RKO (cell line): ENCODE results near the gene DRC7.
"Not testable (repeated sequence)": the region's sequence is repeated elsewhere in the genome, so short reads cannot be mapped to it uniquely, and the experiment has no call there.

Source experiments
- DNase-seq: peaks from one replicate; pipeline ENCODE4 v3.0.0-alpha.2; 2016; ENCODE audit warnings: low spot score

DRC7 gene

DNA sequence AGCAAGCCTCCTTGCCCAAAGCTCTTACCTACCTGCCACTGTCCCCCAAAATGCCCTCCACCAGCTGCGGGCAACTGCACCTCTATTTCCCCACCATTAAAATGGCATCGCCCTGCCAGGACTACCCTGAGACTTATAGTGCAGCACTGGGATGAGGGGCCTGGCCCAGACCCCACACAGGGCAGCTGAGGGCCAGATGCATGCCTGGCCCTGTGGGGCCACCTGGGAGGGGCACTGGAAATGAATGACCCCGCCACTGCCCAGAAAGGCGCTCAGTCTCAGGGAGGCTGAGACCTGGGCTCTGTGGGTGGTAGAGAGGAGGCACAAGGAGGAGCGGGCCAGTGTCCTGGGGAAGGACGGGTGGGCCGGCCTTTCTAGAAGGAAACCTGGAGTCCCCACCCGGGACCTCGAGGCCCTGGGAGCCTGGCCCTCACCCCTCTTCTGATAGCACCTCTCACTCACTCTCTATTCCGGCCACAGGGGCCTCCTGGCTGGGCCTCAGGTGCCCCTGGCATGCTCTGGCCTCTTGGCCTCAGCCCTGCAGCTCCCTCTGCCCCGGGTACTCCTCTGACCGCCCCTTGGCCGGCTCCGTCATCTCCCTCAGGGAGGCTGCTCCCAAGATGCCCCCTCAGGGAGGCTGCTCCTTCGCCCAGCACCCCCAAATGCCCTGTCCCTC lies 67.9 kb downstream of the DRC7 start:
- no peak for DNase-seq

DNA sequence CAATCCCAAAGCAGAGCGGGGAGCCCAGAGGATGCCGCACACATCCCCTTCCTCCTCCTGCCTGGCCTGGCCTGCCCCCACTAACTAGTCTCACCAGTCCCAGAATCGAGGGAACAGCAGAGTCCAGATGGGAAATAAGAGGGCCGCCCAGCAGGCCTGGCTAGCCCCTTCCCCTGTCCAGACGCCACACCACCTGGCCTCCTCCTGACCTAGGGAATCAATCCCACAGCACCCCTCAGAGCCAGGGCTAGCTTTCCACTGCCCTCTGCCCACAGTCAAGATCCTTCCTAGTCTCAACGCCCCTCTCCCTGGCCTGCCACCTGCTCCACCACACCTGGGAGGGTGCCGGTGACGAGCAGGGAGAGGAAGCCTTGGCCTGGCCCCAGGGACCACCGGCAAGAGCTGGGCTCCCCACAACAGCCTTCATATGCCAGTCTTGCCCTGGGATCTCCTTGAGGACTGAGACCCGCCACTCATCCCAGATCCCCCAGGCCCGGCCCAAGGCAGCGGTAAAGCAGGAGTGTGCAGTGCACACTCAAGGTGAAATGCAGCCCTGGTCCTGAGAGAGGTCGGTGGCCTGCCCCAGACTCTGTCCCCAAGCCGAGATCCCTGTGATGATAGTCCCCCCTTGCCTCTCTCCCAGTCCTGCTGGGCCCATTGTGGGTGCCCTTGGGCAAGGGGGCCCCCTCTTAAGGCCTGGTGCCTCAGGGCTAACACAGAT lies 68.8 kb downstream of the DRC7 start:
- no peak for DNase-seq

DNA sequence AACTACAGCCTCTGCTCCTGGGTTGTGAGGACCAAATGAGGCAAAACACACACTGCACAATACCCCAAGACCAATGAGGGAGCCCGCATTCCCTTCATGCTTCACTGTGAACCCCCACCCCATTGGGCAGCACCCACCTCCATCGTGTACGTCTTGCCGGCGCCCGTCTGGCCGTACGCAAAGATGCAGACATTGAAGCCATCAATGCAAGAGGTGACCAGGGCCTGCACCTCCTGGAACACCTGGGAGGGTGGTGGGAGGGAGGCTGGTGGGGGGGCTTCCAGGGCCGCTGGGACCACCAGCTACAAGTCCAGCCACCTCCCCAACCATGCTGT lies 69.4 kb downstream of the DRC7 start:
- no peak for DNase-seq

DNA sequence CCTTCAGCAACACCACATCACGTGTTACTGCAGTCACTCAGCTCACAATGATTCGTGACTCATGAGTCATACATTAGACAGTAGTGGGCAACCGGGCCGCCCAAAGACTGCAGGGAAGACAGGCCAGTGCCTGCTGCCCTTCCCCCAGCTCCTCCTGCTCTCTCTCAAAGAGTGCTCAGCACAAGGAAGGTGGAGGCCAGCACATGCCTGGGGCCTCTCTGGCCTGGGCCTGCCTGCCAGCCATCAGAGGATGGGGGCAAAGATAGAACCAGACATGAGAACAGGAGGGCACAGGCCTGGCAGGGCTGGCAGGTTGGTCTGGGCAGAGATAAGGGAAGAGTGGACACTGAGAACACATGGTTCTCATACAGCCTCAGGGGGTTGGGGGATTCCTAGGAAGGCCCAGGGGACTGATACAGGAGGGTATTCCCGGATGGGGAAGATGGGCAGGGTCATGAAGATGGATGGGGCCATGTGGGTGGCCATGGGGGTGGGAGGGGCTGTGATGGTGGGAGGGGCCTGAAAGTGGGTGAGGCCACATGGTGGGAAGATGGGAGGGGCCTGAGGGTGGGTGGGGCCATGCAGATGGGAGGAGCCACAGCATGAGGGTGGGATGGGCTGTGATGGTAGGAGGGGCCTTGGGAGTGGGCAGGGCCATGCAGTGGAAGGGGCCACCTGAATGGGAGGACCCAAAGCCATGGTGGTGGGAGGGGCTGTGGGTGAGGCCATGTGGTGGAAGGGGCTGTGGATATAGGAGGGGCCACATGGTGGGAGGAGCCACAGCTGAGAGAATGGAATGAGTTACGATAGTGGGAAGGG lies 69.9 kb downstream of the DRC7 start:
- DNase-seq: peak; percentile 89

DNA sequence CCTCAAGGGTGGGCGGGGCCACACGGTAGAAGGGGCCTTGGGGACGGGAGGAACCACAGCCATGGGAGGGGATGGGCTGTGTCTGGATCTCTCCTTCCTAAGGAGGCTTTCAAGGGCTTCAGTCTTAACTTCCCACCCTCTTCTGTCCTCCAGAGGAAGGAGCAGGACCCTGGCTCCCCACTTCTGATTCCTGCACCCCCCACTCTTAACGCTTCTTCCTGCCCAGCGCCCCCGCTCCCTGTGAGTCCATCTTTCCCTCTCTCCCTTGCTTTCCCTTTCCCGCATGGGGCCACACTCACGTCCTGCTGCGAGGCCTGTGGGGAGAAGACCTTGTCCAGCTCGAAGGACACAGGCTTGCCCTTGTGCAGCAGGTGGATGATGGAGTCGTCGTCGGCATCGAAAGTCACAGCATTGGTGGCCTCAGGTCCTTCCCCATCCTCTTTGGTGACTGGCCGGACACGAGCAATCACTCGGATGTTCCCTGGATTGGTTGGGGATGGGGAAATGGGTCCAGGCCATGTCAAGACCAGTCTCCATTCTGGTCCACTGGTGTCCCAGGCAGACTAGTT lies 70.6 kb downstream of the DRC7 start:
- DNase-seq: no peak

DNA sequence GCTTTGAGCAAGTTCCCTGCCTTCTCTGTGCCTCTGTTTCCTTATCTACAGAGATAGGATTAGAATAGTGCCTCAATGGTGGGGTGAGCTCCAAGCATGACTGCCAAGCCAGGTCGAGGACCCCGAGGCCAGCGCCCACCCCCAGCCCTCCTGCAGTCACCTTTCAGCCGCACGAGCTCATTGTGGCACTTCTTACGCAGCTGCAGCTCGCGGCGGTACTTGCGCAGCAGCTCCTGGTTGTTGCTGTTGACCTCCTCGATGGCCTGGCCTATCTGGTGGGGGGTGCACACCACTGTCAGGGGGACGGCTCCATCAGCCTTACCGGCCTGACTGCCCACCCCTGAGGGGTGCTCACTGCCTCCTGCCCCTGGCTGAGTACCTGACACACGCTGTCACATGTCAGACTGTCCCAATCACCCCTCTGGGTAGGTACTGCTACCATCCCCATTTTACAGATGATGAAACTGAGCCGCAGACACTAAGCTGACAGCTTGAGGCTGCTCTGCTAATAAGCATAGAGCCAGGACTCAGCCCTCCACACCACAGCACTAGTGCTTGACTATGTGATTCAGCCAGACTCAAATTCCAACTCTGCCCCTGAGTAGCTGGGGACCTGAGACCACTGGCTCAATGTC lies 72.2 kb downstream of the DRC7 start:
- no peak for DNase-seq

DNA sequence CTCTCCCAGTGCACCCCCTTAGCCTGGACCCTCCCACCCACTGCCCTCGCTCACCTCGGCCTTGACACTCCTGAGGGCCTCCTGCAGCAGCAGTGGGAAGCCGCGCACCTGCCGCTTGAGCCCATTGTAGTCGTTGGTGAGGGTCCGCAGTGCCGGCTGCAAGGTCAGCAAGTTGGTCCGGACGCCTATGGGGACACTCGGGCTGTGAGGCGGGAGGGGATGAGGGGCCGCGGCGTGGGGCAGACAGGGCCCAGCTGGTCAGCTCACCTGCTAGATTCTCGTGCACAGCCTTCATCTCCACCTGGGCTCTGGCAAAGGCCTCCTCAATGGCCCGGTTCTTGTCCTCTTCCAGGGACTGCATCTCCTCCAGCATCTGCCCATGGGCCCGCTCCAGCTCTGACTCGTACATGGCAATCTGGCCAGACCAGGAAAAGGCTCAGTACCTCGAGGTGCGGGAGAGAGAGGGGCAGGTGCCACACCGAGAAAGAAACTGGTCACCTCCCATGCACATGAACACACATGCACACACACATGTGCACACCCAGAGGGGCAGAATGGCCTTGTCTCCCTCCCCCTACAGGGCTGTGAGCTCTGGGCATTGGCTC lies 75.0 kb downstream of the DRC7 start:
- no peak for DNase-seq

DNA sequence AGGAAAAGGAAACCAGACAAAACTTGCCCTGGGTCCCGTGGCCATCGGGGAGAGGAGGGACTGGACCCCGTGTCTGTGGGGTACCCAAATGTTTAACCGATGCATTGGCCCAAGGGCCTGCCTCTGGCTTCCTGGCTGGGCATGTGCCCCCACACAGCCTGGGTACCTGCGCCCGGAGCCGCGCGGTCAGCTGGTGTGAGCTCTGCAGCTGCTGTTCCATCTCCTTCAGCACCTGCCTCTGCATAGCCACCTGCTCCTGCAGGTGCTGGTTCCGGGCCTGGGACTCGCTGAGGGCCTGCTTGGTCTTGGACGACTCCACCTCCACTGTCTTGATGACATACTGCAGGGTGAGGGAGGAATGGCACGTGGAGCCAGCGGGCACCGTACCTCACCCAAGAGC lies 75.8 kb downstream of the DRC7 start:
- DNase-seq: no peak

DNA sequence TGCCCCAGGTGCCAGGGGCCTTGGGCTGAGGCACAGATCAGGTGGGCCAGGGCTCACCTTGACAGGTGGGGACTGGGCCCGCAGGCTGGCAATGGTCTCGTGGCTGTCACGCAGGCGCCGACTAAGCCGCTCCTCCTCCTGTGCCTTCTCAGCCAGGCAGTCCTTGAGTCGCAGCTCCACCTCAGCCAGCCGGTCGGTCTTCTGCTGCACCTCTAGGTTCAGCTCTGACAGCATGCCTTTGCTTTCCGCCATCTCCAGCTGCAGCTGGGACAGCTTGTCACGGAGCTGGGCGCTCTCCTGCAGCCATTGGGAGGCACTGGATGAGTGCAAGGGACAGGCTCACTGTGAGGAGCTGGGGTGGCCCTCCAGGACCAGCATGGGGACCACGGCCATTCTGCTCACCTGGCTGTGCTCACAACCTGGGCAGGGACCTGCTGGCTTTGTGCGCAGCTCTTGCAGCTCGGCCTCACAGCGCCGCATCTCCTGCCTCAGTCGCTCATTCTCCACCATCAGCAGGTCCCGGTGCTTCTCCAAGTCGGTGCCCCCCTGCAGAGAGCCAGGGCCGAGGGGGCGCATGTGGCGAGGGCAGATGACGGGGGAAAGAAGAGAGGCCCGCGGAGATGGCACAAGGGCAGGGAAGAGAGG lies 76.7 kb downstream of the DRC7 start:
- DNase-seq: no peak

DNA sequence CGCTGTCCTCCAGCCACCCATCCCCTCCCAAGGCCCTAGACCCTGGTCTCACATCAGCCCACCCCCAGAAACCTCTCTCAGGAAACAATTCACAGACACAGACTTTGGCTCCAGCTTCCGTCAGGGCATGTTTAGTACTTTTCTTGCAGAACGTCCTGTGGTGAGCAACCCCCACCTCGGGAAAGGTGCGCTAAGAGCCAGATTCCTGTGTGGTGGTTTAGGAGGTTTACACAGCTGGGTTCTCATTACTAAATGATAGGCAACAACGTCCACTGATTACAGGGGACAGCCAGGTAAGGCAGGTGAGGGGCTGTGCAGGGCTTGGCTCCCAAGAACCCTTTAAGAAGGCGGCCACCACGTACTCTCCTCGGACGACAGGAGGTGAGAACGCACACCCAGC lies 78.4 kb downstream of the DRC7 start:
- DNase-seq: no peak

DNA sequence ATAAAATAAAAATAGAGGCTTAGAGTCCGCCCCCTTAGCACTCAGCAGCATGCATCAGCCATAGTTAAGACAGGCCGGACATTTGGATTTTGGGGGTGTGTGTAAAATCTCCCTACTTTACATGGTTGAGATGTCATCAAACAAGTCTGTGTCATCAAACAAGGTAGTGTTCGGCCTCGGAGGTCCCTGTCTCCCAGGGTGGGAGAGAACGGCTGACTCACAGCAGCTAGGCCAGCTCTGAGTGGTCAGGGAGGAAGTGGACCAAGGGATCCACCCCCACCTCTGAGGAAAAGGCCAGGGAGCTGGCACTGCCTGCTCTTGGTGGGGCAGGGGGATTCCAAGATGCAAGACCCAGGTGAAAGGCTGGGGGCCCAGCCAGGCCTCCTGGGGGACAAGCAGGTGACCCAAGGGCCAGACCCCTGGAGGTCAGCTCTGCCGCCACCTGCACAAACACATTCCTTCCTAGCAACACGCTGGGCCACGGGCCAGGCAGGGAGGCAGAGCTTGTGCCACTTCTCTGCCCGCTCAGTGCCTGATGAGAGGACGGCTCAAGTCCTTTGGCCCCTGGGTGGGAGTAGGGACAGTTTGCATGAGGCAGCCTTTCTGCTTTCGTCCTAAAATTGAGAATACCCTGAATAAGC lies 79.2 kb downstream of the DRC7 start:
- no peak for DNase-seq

DNA sequence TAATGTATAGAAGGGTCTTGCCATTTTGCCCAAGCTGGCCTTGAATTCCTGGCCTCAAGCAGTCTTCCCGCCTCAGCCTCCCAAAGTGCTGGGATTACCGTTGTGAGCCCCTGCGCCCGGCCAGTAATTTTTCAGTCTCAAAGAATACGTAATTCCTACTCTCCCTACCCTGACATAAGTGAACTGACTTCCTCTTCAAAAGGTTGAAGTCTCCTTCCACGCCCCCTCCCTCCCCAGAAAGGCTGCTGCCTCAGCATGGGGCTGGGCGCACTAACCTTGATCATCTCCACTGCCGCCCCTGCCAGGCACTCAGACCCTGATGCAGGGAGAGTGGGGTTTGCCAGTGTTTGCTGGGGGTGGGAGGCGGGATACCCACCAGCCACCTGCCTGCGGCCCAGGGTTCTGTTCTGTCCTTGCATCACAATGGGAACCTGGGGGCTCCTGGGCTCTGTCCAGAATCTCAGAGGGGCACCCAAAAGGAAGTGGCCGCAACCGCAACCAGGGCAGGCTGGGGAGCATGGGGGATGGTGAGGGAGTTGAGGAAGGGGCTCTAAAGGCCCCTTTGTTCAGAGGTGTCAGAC lies 80.2 kb downstream of the DRC7 start:
- no peak for DNase-seq

DNA sequence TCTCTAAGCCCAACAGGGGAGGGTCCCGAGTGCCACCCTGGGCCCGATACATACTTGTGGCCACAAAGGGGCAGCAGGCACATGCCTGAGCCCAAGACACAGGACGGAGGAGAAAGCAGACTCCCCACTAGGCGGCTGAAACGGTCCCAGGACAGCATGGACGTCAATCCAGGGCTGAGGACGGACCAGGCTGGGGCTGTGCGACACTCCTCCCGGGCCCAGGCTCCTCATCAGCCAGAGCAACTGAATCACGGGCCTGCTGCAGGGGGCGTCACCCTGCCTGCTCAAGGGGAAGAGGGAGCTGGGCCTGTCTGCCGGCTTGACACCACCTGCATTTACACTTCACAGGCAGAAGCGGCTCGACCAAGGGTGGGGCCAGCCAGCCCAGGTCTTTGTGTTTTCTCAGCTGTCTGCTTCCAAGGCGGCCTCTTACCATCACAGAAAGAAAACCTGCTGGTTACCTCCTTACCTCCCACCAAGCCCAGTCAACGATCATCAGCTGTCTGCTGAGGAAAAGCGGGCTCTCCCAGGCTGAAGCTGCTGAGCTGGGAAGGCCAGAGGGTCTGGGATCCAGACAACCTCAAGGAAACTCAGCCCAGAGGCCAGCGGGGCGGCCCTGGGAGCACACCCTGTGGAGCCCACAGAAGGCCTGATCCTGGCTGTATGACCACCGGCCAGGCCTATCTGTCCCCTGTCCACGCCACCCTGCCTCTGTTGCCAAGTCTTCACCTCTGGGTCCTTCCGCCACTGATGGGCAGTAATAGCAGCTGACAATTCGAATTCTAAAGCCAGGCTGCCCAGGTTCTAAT lies 81.3 kb downstream of the DRC7 start:
- DNase-seq: no peak

DNA sequence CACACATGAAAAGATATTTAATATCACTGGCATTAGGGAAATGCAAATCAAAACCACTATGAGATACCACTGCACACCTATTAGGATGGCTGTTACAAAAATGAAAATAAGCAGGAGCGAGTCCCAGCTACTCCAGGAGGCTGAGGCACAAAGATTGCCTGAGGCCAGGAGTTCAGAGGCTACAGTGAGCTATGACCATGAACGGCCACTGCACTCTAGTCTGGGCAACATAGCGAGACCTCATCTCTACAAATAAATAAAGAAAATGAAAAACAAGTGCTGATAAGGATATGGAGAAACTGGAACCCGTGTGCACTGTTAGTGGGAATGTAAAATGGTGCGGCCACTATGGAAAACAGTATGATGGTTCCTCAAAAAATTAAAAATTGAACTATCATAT lies 84.1 kb downstream of the DRC7 start:
- DNase-seq: no peak

DNA sequence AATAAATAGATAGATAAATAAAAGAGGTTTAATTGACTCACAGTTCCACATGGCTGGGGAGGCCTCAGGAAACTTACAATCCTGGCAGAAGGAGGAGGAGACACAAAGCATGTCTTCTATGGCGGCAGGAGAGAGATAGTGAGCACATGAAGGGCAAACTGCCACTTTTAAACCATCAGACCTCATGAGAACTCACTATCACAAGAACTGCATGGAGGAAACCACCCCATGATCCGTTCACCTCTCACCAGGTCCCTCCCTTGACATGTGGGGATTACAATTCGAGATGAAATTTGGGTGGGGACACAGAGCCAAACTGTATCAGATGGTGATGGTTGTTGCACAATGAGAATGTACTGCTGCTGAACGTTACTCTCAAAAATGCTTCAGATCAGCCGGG lies 85.2 kb downstream of the DRC7 start:
- not testable (repeated sequence) for DNase-seq

DNA sequence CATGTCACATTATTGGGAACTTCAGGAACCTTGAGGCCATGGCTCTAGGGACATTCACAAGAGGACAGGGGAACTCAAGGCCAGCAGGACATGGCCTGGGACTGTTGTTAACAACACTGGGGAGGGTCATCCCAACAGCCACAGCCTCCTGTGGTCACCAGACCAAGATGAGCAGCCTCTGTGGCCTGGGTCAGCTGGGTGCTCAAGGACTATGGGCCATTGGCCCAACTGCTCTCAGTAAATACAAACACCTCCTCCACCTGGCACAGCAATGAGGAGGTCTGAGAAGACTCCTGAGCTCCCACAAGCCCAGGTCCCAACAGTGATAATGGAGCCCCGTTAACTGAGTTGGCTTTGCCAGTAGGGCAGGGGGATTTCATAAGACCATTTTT lies 86.7 kb downstream of the DRC7 start:
- DNase-seq: no peak
